Endothelial cell of umbilical vein (primary cell): Measurements from ENCODE around the gene DLGAP5. TPM values are rescaled to one million over a fixed set of nuclear protein-coding genes. Genes with fewer than 3 reads are reported as not detected.

Source experiments
- BruUV-seq: library from RNA; stranded (reverse); fragments of 400-500 nt; replicated peaks from 2 replicates; lab custom pipeline; 2021; lab: Mats Ljungman, UMichigan
- CTCF ChIA-PET: fragments of 300-600, 350-600 bp; sonication (Branson Sonifier 250); formaldehyde crosslinking; loops from one replicate; lab custom pipeline; 2021; ENCODE audit warnings: antibody characterized with exemption, inconsistent platforms; lab: Charles Lee
- POLR2A ChIA-PET: fragments of 300-600, 350-600 bp; sonication (Branson Sonifier 250); formaldehyde crosslinking; loops from one replicate; lab custom pipeline; 2021; ENCODE audit warnings: antibody characterized with exemption, inconsistent platforms; lab: Charles Lee
- DNase-seq: peaks from one replicate; pipeline ENCODE4 v3.0.0-alpha.2; 2011; ENCODE audit warnings: low read depth, low spot score
- FAIRE-seq: peaks from 2 replicates; lab custom pipeline; 2011; peaks lifted over from hg19 to GRCh38; lab: Jason Lieb, UNC
- H2AFZ ChIP-seq: 2 replicates; pipeline ENCODE4 v1.6.0; 2012; ENCODE audit warnings: low read depth, low read length, control low read depth, inconsistent platforms
- H3K27ac ChIP-seq: 2 replicates; pipeline ENCODE4 v1.5.1; 2011; ENCODE audit warnings: low read depth, mild to moderate bottlenecking, control low read depth, low read length, moderate library complexity; ENCODE audit not compliant: insufficient read depth
- H3K27me3 ChIP-seq, 2 experiments: 2 replicates each; pipeline versions ENCODE4 v1.6.0 to v1.6.1; 2011; ENCODE audit warnings: low read length in 2 of 2, mixed read lengths in 1 of 2; ENCODE audit not compliant: control insufficient read depth in 2 of 2, insufficient read depth in 2 of 2
- H3K36me3 ChIP-seq, 2 experiments: 2 replicates in 1 of 2; 3 replicates in 1 of 2; pipeline ENCODE4 v1.5.1; 2011; ENCODE audit warnings: low read length in 2 of 2, mild to moderate bottlenecking in 1 of 2, moderate library complexity in 1 of 2; ENCODE audit not compliant: control insufficient read depth in 2 of 2, insufficient read depth in 2 of 2; ENCODE audit errors: extremely low read depth in 1 of 2
- H3K4me1 ChIP-seq: 3 replicates; pipeline ENCODE4 v1.5.1; 2011; ENCODE audit warnings: mild to moderate bottlenecking, low read length; ENCODE audit not compliant: control insufficient read depth, insufficient read depth; ENCODE audit errors: extremely low read depth
- H3K4me2 ChIP-seq: 2 replicates; pipeline ENCODE4 v1.6.1; 2011; ENCODE audit warnings: low read length, control low read depth, mixed read lengths; ENCODE audit not compliant: insufficient read depth
- H3K4me3 ChIP-seq, 3 experiments: fragments of 200-600 bp in 1 of 3; sonication (generic), shearing (Covaris generic) in 1 of 3; replicated peaks in 1 of 3; 2 replicates each; pipeline ENCODE4 v1.5.1; 2011 to 2016; ENCODE audit warnings: control low read depth in 3 of 3, low read length in 3 of 3, mild to moderate bottlenecking in 2 of 3, inconsistent platforms in 1 of 3, low read depth in 1 of 3, moderate library complexity in 1 of 3; ENCODE audit not compliant: insufficient read depth in 1 of 3
- H3K79me2 ChIP-seq: 2 replicates; pipeline ENCODE4 v1.6.0; 2012; ENCODE audit warnings: low read length, inconsistent platforms; ENCODE audit not compliant: control insufficient read depth, insufficient read depth
- H3K9ac ChIP-seq: replicated peaks from 2 replicates; pipeline ENCODE3; 2011; ENCODE audit warnings: low read length, control low read depth; ENCODE audit not compliant: insufficient read depth; ENCODE audit errors: extremely low read depth
- H3K9me1 ChIP-seq: replicated peaks from 3 replicates; pipeline ENCODE4 v1.6.0; 2011; ENCODE audit warnings: mild to moderate bottlenecking, low read length; ENCODE audit not compliant: control insufficient read depth, insufficient read depth; ENCODE audit errors: extremely low read depth
- H3K9me3 ChIP-seq: replicated peaks from 2 replicates; pipeline ENCODE4 v1.5.1; 2012; ENCODE audit warnings: low read length, inconsistent platforms; ENCODE audit not compliant: control insufficient read depth, insufficient read depth
- H4K20me1 ChIP-seq: replicated peaks from 2 replicates; pipeline ENCODE3; 2011; ENCODE audit warnings: mild to moderate bottlenecking, low read length; ENCODE audit not compliant: control insufficient read depth, insufficient read depth; ENCODE audit errors: extremely low read depth
- EZH2 ChIP-seq: IDR thresholded peaks from 2 replicates; pipeline ENCODE4 v1.6.1; 2012; ENCODE audit warnings: borderline replicate concordance, low read depth, mild to moderate bottlenecking, moderate library complexity, low read length, inconsistent platforms; ENCODE audit not compliant: severe bottlenecking
- FOS ChIP-seq: IDR thresholded peaks from 2 replicates; pipeline ENCODE4 v1.6.1; 2011; ENCODE audit warnings: mild to moderate bottlenecking, low read length, moderate library complexity, borderline replicate concordance; ENCODE audit not compliant: insufficient read depth
- GATA2 ChIP-seq: IDR thresholded peaks from 2 replicates; pipeline ENCODE4 v1.7.0; 2011; ENCODE audit warnings: low read depth, mild to moderate bottlenecking, moderate library complexity, mixed read lengths, low read length; ENCODE audit not compliant: insufficient read length, insufficient read depth
- JUN ChIP-seq: IDR thresholded peaks from 2 replicates; pipeline ENCODE4 v1.6.1; 2011; ENCODE audit warnings: borderline replicate concordance, low read depth; ENCODE audit not compliant: insufficient read length, insufficient read depth
- MYC ChIP-seq: IDR thresholded peaks from one replicate; pipeline ENCODE4 v1.6.1; 2011; ENCODE audit warnings: mild to moderate bottlenecking, low read depth, low read length
- POLR2A ChIP-seq: IDR thresholded peaks from 2 replicates; pipeline ENCODE4 v1.6.1; 2012; ENCODE audit warnings: low read depth, mild to moderate bottlenecking, control low read depth, low read length
- POLR2AphosphoS5 ChIP-seq: IDR thresholded peaks from 2 replicates; pipeline ENCODE4 v1.6.1; 2012; ENCODE audit warnings: low read depth, mild to moderate bottlenecking, control low read depth, low read length, moderate library complexity; ENCODE audit not compliant: insufficient read depth
- dilution Hi-C: fragments of 300-500 bp; cut with MboI; formaldehyde crosslinking; loops from one replicate; pipeline ENCODE4 v1.15.0; 2019; ENCODE audit warnings: low sequenced_read_pairs; ENCODE audit not compliant: extremely low pct_ligation_motif_present
- intact Hi-C: fragments of 100-400 bp; cut with micrococcal nuclease; formaldehyde crosslinking; loops from one replicate; pipeline ENCODE4 v1.10.0; 2022
- polyA plus RNA-seq, 4 experiments: library from polyadenylated mRNA; depleted of rRNA in 3 of 4; stranded (reverse) in 3 of 4; unstranded in 1 of 4; fragments of >200 nt; gene quantifications; 2 replicates each; pipeline versions ENCODE4 v1.2.1 to v1.2.3, GENCODE V29; 2011 to 2012; ENCODE audit warnings: missing spikeins in 1 of 4
- total RNA-seq: library from RNA; stranded (reverse); gene quantifications from 2 replicates; pipeline ENCODE4 v1.2.3, GENCODE V29; 2021
- TF ChIP-seq, protein P1 (sequence below), 2 donors: IDR thresholded peaks; 1 replicate in 1 of 2; 2 replicates in 1 of 2; pipeline ENCODE4 v1.5.1; 2011; ENCODE audit warnings: low read length in 2 of 2, mild to moderate bottlenecking in 2 of 2, moderate library complexity in 2 of 2, control low read depth in 1 of 2, inconsistent platforms in 1 of 2, low read depth in 1 of 2; ENCODE audit not compliant: insufficient read depth in 1 of 2; ENCODE audit errors: extremely low read depth in 1 of 2
- TF ChIP-seq, protein P2 (sequence below): IDR thresholded peaks from 2 replicates; pipeline ENCODE4 v1.6.1; 2011; ENCODE audit not compliant: insufficient read depth, insufficient read length

Gene DLGAP5
- total and polyA plus RNA-seq, 2 donors (not counting 3 experiments of a cell fraction or from before 2014, with no cell fraction given): 8.3 to 83.2 TPM

DNA sequence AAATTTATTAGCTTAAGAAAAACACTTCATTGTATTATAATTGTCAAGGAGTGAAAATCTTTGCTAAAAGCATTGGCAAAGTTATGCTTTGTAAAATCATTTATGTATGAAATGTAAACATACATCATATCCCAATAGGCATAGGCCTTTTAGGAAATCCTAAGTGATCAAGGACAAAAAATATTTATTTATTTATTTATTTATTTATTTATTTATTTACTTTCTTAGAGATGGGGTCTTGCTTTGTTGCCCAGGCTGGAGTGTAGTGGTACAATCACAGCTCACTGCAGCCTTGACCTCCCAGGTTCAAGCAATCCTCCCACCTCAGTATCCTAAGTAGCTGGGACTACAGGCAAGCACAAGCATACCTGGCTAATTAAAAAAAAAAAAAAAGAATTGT, 32.0 kb upstream of the DLGAP5 start:
- no TSS peak for BruUV-seq
- ChIA-PET CTCF (interaction anchor here (0.8 to 1.5 kb wide), 2 partner anchors 22 to 131 kb away, joined by 3 to 5 read pairs; no protein-coding TSS in a partner anchor), POLR2A (no interaction called here)
- Histone ChIP-seq H3K9me1 (no peaks in the 10 kb centered on the region), H3K27me3 (no peaks in the 10 kb centered on the region), H3K4me1 (peaks cover 11% of the 10 kb centered on the region), H3K36me3 (no peaks in the 10 kb centered on the region), H2AFZ (no peak overlapping the region), H4K20me1 (no peaks in the 10 kb centered on the region), H3K9ac (no peak overlapping the region), H3K79me2 (no peaks in the 10 kb centered on the region), H3K27ac (no peak overlapping the region), H3K4me3 (no peak overlapping the region), H3K4me2 (no peak overlapping the region), H3K9me3 (no peaks in the 10 kb centered on the region)
- TF ChIP-seq, protein P1, sequence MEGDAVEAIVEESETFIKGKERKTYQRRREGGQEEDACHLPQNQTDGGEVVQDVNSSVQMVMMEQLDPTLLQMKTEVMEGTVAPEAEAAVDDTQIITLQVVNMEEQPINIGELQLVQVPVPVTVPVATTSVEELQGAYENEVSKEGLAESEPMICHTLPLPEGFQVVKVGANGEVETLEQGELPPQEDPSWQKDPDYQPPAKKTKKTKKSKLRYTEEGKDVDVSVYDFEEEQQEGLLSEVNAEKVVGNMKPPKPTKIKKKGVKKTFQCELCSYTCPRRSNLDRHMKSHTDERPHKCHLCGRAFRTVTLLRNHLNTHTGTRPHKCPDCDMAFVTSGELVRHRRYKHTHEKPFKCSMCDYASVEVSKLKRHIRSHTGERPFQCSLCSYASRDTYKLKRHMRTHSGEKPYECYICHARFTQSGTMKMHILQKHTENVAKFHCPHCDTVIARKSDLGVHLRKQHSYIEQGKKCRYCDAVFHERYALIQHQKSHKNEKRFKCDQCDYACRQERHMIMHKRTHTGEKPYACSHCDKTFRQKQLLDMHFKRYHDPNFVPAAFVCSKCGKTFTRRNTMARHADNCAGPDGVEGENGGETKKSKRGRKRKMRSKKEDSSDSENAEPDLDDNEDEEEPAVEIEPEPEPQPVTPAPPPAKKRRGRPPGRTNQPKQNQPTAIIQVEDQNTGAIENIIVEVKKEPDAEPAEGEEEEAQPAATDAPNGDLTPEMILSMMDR (IDR thresholded peaks at IDR 0.05; ENCODE audit: extremely low read depth in 1 of 2, insufficient read depth in 1 of 2, low read depth in 1 of 2, low read length in 2 of 2): no peak
- TF ChIP-seq FOS: no peak
- TF ChIP-seq MYC: no peak
- TF ChIP-seq EZH2: no peak
- TF ChIP-seq, protein P2, sequence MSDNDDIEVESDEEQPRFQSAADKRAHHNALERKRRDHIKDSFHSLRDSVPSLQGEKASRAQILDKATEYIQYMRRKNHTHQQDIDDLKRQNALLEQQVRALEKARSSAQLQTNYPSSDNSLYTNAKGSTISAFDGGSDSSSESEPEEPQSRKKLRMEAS: no peak
- TF ChIP-seq POLR2AphosphoS5: no peak
- TF ChIP-seq POLR2A: no peak
- TF ChIP-seq GATA2: no peak
- no peak for TF ChIP-seq JUN
- DNase-seq (no peak), FAIRE-seq (no peak)
- intact Hi-C loops (no loop called here), dilution Hi-C loops (loop anchor here (25.0 kb wide), 1 partner anchor 564 kb away; no protein-coding TSS in a partner anchor)
